CD4-positive, alpha-beta T cell treated with Interleukin-15 for 1 hour (primary cell): ENCODE measurements around the gene ADGRL3.
"Not testable (repeated sequence)": the region's sequence is repeated elsewhere in the genome, so short reads cannot be mapped to it uniquely, and the experiment has no call there.

Source experiments
- DNase-seq: peaks from one replicate; pipeline ENCODE4 v3.0.0-alpha.2; 2020

The ADGRL3 gene

DNA sequence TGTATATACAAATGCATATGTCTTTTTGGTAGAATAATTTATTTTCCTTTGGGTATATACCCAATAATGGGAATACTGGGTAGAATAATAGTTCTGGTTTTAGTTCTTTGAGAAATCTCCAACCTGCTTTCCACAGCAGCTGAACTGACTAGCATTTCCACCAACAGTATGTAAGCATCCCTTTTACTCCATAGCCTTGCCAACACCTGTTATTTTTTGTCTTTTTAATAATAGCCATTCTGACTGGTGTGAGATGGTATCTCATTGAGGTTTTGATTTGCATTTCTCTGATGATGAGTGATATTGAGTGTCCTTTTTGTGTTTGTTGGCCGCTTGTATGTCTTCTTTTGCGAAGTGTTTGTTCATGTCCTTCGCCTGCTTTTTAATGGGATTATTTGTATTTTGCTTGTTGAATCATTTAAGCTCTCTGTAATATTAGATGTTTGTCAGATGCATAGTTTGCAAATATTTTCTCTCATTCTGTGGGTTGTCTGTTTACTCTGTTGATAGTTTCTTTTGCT lies 309.7 kb downstream of the ADGRL3 start:
- not testable (repeated sequence) for DNase-seq

DNA sequence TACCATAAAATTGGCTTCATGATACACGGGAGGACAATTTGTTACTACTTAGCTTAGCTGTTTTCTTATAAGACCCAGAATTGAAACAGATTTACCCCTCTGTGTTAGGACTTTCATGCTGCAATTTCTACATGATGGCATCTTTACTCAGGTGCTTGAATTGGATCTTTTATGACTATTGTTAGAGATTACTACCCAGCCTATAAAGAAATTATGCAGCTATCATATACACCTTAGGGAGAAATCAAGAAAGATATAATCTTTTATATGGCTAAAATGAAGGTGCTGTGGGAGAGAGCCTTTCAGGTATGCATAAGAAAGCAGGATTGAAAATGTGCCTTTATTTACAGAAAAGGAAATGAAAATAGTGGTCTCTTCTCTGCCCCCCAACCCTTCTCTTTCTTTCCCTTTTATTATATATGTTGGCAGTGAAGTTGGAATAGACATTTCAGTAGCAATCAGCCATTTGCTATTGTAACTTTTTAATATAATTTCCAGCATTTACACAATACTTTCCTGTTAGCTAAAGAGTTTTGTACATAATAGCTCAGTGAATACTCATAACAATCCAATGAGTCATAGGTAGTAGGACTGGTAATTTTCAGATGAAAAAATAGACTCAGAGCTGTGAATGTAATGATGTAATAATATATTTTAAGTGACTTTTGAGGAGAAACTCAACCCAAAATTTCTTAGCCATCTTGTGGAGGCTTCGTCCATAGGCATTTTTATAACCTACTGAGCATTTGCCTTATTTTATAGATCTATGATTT lies 311.8 kb downstream of the ADGRL3 start:
- DNase-seq, result no peak

DNA sequence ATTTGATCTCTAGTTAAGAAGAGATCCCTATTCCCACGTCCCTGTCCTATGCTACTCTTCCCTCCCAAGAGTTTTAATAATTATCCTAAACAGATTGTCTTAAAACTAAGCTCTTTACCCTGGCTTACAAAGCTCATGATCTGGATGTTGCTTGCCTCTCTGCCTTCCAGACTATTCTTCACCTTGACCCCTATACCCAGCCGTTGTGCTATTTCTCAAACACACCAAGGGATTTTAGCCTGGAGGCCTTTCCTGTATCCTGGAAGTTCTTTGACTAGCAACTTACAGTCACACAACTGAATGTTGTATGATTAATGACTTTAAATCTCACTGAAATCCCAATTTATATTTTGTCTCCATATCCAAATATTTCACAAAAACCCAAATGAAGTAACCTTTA lies 314.9 kb downstream of the ADGRL3 start:
- no peak for DNase-seq

DNA sequence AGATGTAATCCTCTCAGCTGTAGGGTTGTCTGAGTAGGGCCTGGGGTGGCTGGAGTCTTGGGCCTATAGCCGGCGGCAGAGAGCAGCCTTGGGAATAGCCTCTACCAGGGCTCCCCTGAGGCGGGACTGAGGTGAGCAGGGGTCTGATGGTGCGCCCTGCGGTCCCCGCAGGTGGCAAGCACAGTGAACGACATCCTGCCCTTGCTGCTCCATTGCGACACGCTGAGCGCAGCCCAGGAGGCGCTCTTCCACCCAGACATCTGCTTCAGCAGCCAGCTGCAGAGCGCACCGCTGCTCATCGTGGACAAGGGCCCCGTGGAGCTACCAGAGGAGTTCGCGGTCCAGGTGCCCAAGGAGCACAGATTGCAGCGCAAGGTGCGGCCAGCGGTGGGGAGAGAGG lies 317.0 kb downstream of the ADGRL3 start:
- DNase-seq, result no peak

DNA sequence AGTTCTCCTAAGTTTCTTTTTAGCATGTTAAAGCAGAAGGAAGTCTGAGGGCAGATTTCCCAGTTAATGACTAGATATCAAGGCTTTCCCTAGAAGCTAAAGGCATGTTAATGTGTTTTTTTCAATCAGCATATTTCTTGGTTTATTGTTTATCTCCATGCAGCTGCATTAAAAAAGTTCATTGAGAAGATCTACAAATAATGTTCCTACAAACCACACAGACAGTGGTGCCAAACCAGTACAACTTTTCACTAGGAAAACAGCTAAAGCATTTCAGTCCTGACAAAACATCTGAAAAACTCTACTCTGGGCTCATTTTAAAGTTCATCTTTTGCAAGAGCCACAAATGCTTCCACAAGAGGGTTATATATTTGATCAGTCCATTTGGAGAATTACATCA lies 320.0 kb downstream of the ADGRL3 start:
- DNase-seq, result no peak

DNA sequence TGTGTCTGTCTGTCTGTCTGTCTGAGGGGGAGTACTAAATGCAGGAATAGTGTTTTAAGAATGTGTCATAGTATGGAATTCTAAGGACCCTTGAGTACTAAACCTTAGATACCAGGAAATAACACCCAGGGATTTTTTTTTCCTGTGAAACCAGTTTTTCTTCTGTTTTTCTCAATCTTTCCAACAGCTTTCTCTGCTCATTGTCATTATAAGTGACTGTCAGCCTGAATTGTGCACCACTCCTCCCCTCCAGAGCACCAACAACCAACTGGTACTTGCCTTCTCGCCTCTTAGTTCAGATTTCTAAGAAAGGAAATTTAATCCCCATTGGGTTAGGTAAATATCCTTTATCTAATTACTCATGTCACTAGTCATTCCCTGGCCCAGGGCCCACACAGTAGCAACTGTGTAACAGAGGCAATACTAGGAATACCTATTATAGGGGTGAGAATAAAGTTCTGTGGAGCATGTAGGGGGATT lies 320.6 kb downstream of the ADGRL3 start:
- no peak for DNase-seq

DNA sequence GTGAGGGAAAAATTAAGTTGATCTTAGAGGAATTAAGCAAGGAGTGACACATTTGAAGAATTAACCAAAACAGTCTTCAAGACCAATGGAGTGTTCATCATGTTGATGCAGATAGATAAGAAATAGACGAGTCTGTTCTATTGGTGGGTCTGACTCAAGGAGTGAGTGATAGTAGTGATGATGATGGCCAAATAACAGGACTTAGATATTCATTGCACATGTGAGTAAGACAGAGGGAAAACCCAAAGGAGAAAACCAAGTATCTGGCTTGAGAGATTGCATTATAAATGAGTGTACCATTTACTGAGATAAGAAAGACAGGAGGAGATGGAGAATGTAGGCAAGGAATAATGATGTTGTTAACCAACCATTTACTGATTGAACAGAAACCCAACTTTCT lies 321.3 kb downstream of the ADGRL3 start:
- no peak for DNase-seq

DNA sequence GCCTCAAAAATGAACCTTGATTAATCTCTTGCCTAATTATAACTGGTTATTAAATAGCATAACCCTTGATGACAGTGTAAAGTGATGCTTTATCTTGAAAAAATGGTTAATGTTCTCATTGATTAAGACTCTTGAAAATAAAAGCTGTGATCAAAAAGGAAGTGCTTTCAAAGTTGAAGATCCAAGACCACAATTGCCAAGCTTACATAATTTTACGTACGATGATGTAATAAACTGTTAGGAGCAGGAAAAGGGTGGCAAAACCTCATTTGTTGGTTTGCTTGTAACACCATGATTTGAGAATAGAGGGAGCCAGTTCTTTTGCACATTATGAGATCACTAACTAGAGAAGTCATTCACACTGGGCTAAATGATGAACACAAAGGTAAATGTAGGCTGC lies 322.2 kb downstream of the ADGRL3 start:
- DNase-seq, result no peak

DNA sequence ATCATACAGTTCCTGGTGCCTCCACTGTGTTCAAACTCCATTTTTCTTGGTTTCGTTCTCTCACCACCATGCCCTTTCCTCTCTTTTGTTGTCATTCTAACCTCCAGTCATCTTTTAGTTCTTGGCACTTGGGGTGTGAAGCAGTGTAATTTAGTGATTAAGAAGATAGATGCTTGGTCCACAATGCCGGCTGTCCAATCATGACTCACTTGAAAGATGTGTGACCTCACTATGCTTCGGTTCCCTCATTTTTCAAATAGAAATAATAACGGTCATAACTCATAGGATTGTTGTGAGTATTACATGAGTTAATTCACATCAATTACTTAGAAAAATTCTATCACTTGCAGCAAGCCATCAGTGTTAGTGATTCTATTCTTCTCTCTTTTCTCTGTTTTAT lies 327.8 kb downstream of the ADGRL3 start:
- no peak for DNase-seq

DNA sequence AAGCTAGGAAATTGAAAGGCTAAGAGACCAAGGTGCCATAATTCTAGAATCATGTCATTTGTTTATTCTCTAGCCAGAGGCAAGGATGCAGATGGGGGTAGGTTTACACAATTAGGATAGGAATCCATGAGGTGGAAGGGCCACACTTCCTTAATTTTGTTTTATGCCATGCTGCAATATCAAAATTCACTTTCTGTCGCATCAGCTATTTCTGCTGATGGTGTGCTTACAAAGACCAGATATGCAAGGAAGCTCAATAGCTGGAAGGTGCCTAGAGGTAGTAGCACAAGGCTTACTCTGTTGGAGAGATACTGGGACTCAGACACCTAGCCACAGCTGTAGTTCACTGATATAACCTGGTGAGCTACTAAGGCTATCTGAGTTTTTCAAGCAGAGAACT lies 328.5 kb downstream of the ADGRL3 start:
- no peak for DNase-seq

DNA sequence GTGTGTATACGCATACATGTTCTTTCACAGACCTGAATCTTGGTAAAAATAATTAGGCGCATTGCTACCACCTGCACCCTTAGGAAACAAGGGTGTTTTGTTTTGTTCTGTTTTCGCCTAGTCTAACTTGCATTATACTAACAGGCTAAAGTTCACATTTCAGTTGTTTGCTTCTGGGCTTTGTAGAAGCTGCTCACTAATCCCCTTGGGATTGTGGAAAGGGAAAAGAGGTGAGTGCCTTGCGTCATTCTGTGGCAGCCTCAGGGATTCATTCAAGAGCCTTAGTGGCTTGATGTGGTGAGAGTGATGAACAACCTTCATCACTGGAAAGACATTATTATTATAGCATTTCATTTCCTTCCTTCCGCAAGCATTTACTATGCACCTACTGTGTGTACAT lies 331.1 kb downstream of the ADGRL3 start:
- DNase-seq, result no peak

DNA sequence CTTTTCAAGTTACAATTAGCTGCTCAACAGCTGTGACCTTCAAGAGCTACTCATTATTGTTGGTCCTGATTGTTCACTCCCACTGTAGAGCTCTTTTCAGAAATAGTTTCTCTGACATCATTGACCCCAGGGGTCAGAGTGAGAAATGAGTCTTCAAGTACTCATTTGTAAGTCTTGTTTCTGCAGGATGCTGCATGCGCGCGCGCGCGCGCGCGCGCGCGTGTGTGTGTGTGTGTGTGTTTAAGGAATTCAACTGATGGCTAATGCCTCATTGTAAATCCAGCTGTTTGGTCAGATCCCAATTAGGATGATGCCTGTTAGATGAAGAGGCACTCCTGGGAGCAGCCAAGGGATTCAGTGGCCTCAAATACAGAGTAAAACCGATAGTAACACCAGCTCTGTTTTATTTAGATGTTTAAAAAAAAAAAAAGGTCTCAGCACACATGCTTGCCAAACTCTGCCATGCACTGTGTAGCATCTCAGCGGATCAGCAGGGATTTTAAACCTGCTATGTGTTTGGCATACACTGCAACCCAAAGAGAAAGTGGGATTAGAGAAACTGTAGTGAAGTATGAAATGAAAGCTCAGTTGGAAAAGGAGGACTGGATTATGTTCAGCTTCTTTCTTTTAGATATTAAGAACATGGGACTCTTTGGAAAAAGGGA lies 332.3 kb downstream of the ADGRL3 start:
- DNase-seq, result no peak

DNA sequence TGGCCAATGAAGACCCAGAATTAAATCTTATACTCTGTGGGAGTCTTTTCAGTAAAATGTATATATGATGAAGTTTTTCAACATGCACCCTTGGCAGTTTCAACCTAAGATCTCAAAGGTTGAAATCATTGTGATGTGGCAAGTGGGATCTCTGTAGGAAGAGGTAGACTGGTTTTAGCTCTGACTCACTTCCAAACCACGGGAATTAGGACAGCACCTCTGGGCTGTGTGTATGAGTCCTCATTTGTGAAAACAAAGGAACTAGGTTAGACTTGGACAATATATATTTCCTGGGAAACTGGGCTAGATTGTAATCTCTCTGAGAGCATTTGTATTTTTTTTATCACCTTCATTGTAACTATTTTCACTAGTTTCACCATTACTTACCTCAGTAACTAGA lies 333.0 kb downstream of the ADGRL3 start:
- no peak for DNase-seq

DNA sequence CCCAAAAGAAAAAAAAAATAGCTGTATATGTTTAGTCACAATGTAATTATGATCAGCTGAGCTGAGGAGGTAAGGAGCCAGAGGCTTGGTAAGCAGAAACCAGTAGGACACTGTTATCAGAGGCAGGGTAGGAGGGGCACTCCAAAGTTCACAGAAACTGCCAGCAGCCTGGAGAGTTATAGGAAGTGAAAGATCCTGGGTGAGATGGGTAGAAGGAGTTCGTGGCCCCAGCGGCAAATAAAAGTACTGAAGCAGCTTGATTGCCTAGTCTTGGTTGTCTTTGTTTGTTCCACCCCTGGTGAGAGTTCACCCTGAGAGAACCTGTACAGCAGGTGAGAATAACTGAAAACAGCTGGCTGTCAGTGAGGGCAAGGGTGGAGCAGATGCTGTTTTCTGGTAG lies 340.8 kb downstream of the ADGRL3 start:
- no peak for DNase-seq

DNA sequence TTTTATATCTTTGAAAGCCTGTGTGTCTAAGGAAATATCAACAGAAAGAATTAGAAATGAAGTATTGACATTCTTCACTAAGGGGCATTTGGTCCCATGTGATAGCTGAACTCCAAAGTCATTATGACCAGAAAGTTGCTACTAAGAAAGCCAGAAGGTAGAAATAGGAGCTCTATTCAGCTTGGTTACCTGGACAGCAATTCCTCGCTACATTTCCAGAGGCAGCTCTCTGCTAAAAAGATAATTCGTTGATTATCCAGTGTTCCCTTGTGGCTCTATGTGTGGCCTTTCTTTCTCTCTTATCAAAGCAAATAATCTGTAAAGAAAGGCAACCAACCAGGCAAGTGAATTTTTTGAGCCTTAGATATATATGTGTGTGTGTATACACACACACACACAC lies 341.3 kb downstream of the ADGRL3 start:
- DNase-seq, result no peak

DNA sequence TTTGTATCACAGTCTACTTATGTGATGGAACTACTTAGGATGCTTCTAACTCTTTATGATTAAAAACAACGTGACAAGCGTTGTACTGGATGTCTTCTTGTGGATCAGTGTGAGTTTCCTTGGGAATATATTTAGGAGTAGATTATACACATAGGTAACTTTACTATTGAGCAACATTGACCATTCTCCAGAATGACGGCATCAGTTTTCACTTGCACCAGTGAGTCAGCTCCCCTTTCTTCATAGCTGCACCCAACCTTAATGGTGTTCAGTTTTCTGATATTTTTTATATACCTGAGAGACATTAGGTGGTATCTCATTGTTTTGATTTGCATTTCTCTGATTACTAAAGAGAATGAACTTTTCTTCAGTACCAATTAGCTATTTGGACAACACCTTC lies 343.9 kb downstream of the ADGRL3 start:
- no peak for DNase-seq

DNA sequence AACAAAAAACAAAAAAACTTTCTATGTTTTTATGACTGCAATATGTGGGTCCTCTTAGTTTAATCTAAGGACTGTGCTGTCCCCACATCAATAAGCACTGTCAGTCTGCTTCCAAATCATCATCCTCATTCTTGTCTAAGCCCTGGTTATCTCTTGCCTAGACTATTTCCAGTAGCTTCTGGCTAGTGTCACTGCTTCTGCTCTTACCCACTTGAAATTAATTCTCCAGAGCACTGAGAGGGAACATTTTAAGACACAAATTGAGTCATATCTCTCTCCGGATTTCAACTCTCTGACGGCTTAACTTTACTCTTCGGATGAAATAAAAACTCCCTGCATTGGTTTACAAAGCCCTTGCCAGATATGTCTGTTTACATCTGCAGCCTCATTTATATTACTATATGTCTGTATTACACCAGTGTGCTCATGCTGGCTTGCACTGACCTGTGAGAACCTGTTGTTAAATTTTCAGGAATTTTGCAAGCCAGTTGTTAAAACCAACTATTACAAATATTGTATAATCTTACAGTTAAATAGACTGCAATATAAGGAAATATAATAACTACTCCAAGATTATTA lies 345.9 kb downstream of the ADGRL3 start:
- DNase-seq, result no peak

DNA sequence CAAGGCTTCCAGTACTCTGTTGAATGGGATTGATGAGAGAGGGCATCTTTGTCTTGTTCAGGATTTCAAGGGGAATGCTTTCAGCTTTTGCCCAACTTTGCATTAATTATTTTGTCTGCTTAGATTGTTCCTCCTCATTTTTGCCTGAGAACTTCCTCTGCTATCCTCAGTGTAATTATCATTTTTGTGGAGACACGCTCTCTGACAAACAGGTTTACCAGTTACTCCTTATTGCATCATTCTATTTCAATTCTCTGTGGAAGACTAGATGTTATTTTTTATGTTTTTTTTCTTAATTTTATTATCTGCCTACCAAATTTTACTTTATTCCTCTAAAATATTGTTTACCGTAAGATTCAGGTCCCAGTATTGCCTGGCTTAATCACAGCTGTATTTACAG lies 349.2 kb downstream of the ADGRL3 start:
- no peak for DNase-seq

DNA sequence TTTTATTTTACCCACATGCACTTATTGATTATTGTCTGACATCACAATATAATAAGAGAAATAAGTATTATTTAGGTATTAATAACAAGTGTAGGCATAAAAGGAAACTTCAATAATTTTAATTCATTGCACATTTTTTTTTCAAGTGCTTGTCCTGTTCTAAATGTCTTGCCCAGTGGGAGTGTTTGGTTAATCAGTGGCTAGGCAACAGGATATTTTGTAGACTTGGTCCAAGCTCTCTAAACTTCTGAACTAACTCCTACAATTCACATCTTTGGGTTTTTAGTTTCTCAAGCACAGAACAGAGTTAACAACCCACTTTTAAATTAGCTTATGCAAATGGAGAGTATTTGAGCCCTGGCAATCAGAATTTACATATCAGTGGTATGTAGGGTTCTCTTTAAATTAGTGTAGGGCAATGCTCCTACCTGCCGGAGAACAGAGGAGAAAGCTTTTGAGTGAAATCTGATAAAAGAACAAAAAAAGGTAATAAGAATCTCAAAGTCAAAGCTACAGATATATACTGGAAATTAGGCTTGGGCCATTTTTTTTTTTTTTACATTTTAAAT lies 353.5 kb downstream of the ADGRL3 start:
- DNase-seq, result no peak

DNA sequence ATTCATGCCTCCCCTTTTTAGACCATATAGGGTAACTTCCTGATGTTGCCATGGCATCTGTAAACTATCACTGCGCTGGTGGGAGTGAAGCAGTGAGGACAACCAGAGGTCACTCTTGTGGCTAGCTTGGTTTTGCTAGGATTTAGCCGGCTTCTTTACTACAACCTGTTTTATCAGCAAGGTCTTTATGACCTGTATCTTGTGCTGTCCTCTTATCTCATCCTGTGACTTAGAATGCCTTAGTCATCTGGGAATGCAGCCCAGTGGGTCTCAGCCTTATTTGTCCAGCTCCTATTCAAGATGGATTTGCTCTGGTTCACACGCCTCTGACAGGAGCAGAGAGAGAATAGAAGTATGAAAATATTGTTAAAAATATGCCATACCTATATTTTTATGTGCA lies 355.7 kb downstream of the ADGRL3 start:
- no peak for DNase-seq

DNA sequence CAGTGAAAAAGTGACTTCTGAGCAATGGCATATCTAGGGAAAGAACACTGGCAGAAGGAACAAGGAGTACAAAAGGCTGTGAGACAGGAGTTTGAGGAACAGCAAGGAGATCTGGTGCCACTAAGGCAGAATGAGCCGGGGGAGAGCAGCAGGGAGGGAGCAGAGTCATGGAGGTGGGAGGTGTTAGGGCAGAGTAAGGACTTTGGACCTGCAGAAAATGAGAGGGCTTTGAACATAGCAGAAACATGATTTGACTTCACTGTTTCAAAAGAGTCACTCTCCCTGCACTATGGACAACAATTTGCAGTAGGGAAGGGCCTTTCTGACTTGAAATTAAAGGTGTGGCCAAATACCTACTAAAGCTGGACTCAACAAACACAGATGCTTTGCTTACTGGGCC lies 356.2 kb downstream of the ADGRL3 start:
- no peak for DNase-seq

DNA sequence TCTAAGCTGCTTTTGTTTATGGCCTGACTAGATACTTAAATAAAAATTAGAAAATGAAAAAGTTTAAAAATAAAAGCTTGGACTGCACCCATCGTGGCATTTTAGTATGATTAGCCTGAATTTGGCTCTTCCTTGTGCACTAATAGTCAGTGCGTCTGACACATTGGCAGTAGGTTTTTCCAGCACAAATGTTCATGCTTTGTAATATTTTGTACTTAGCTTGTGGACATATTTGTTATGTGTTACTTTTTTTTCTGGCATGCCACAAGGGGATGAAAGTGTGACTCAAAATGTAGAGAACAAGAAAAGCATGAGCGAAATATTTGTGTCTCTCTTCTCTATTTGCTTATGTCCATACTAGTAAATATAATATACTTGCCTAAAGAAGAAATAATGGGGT lies 359.3 kb downstream of the ADGRL3 start:
- DNase-seq, result no peak

DNA sequence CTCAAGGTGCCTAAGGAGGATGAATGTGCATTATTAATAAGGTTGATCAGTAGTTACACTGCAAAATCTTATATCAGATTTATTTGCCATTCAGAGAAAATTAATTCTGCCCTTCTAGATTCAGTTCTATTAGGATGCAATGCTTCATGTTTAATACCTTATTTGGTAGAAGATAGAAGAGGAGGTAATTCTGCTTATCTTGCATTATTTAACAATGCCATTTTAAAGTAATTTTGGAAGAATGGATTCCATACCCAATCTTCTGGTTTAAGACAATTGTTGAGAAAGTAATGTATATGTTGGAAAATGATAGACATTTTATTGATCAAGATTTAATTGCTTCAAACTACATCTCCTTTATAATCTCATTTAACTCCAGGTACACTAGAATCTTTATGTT lies 360.9 kb downstream of the ADGRL3 start:
- no peak for DNase-seq
